Suprapubic skin (tissue), 4 donors: Measurements from ENCODE around the gene TEAD1. TPM values are rescaled to one million over a fixed set of nuclear protein-coding genes. Genes with fewer than 3 reads are reported as not detected.

Experiments
- DNase-seq, 2 donors: peaks; one replicate each; pipeline ENCODE4 v3.0.0-alpha.2; 2019; ENCODE audit warnings: low spot score in 2 of 2
- H3K27ac ChIP-seq: fragments of 200-600 bp; sonication (generic); one replicate; pipeline ENCODE4 v1.5.1; 2019
- H3K27me3 ChIP-seq: fragments of 200-600 bp; sonication (generic); one replicate; pipeline ENCODE4 v1.5.1; 2019
- H3K36me3 ChIP-seq: fragments of 200-600 bp; sonication (generic); one replicate; pipeline ENCODE4 v1.5.1; 2019
- H3K4me1 ChIP-seq: fragments of 200-600 bp; sonication (generic); one replicate; pipeline ENCODE4 v1.5.1; 2019
- H3K4me3 ChIP-seq: fragments of 200-600 bp; sonication (generic); one replicate; pipeline ENCODE4 v1.5.1; 2019; ENCODE audit warnings: mild to moderate bottlenecking
- H3K9me3 ChIP-seq: fragments of 200-600 bp; sonication (generic); one replicate; pipeline ENCODE4 v1.5.1; 2019
- CTCF ChIP-seq, 2 donors: fragments of 200-600 bp in 1 of 2; fragments of 450-650 bp in 1 of 2; sonication (generic) in 1 of 2; IDR thresholded peaks; one replicate each; pipeline ENCODE4 v1.5.1; 2016 to 2019; ENCODE audit warnings: antibody characterized with exemption in 2 of 2, mild to moderate bottlenecking in 1 of 2, moderate library complexity in 1 of 2
- EP300 ChIP-seq: sonication (generic); formaldehyde crosslinking; IDR thresholded peaks from one replicate; pipeline ENCODE4 v1.6.1; 2017; ENCODE audit warnings: antibody characterized with exemption
- POLR2A ChIP-seq, 2 donors: fragments of 450-650 bp; IDR thresholded peaks; one replicate each; pipeline ENCODE4 v1.6.1; 2017; ENCODE audit warnings: antibody characterized with exemption in 2 of 2, mild to moderate bottlenecking in 2 of 2, moderate library complexity in 2 of 2
- POLR2AphosphoS5 ChIP-seq, 3 donors: sonication (generic); formaldehyde crosslinking; IDR thresholded peaks; one replicate each; pipeline ENCODE4 v1.6.1; 2017; ENCODE audit warnings: antibody characterized with exemption in 3 of 3
- WGBS: methylation state at CpG from one replicate; pipeline ENCODE4 v1.1.5; 2018; 5-methylcytosine and 5-hydroxymethylcytosine counted together
- total RNA-seq, 4 donors: library from RNA; depleted of rRNA; stranded (reverse); fragments of >200 nt; gene quantifications; one replicate each; pipeline ENCODE4 v1.1.0, GENCODE V29; 2016

TEAD1 gene
- total RNA-seq, 4 donors from 2014 or later: 60.3 to 84.8 (median 72.4) TPM

GRCh38 chr11:12767027-12767426, 92.8 kb downstream of the TEAD1 start:
- no peak for TF ChIP-seq EP300
- TF ChIP-seq CTCF (IDR thresholded peaks at IDR 0.05): no peak
- no peak for TF ChIP-seq POLR2AphosphoS5 (IDR thresholded peaks at IDR 0.05)
- no peak for TF ChIP-seq POLR2A (IDR thresholded peaks at IDR 0.05)
- Histone ChIP-seq H3K4me1 (peaks cover 27% of the 10 kb centered on the region), H3K36me3 (peaks cover 13% of the 10 kb centered on the region), H3K27me3 (no peaks in the 10 kb centered on the region), H3K9me3 (no peaks in the 10 kb centered on the region), H3K4me3 (no peak overlapping the region), H3K27ac (no peak overlapping the region)
- 71% methylated on average over 3 of the region's 3 CpGs for WGBS
- DNase-seq: no peak

- Histone ChIP-seq H3K4me1 (peaks cover 29% of the 10 kb centered on the region), H3K27me3 (no peaks in the 10 kb centered on the region), H3K36me3 (peaks cover 13% of the 10 kb centered on the region), H3K27ac (no peak overlapping the region), H3K4me3 (no peak overlapping the region), H3K9me3 (no peaks in the 10 kb centered on the region)
- TF ChIP-seq POLR2A (IDR thresholded peaks at IDR 0.05) (no peak), EP300 (no peak), CTCF (IDR thresholded peaks at IDR 0.05) (no peak), POLR2AphosphoS5 (IDR thresholded peaks at IDR 0.05) (no peak)
- WGBS: 89% methylated on average over 5 of the region's 5 CpGs
- no peak for DNase-seq
Measured at GRCh38 chr11:12767577-12767976, 93.4 kb downstream of the TEAD1 start.

GRCh38 chr11:12768726-12769673, 94.8 kb downstream of the TEAD1 start:
- Histone ChIP-seq H3K27me3 (no peaks in the 10 kb centered on the region), H3K36me3 (peaks cover 13% of the 10 kb centered on the region), H3K4me1 (peaks cover 29% of the 10 kb centered on the region), H3K9me3 (no peaks in the 10 kb centered on the region), H3K4me3 (no peak overlapping the region), H3K27ac (no peak overlapping the region)
- TF ChIP-seq EP300 (no peak), POLR2A (IDR thresholded peaks at IDR 0.05) (no peak), POLR2AphosphoS5 (IDR thresholded peaks at IDR 0.05) (no peak), CTCF (IDR thresholded peaks at IDR 0.05) (no peak)
- WGBS: 88% methylated on average over 7 of the region's 7 CpGs
- no peak for DNase-seq

- no peak overlapping the region for H3K27ac ChIP-seq
Measured at GRCh38 chr11:12769834-12770345, 95.7 kb downstream of the TEAD1 start.

More at GRCh38 chr11:12769834-12770345, 95.7 kb downstream of the TEAD1 start:
- Histone ChIP-seq H3K36me3 (peaks cover 5% of the 10 kb centered on the region), H3K9me3 (no peaks in the 10 kb centered on the region), H3K27me3 (no peaks in the 10 kb centered on the region), H3K4me3 (no peak overlapping the region), H3K4me1 (peaks cover 29% of the 10 kb centered on the region)
- DNase-seq: no peak
- 17% methylated on average over 3 of the region's 3 CpGs for WGBS
- no peak for TF ChIP-seq CTCF (IDR thresholded peaks at IDR 0.05)
- TF ChIP-seq EP300: no peak
- TF ChIP-seq POLR2AphosphoS5 (IDR thresholded peaks at IDR 0.05): no peak
- TF ChIP-seq POLR2A (IDR thresholded peaks at IDR 0.05): no peak
